ENCODE data around the gene CCL24.
"Not testable (repeated sequence)": the region's sequence is repeated elsewhere in the genome, so short reads cannot be mapped to it uniquely, and the experiment has no call there.

DNA sequence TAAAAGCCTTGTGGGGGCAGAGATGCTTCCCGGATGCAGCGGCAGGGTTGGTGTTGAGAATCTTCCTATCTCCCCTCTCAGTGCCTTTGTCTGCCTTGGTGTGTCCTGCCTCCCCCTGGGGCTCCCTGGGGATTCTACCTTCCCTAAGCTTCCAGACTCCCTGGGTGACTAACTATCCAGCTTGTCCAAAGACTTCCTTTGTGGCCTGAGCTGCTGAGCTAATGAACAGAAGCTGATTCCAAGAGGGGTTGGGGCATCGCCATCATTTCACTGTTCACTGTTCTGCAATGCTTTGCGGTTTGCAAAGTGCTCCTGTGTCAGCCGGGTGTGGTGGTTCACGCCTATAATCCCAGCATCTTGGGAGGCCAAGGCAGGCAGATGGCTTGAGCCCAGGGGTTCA lies 20.1 kb upstream of the CCL24 start:
- TF ChIP-seq TCF4 (CRISPR knock-in tag; IDR thresholded peaks at IDR 0.05; ENCODE audit: borderline replicate concordance); ZFP3 (CRISPR knock-in tag; IDR thresholded peaks at IDR 0.05); ZC3H10 (CRISPR knock-in tag; IDR thresholded peaks at IDR 0.05); RARB (CRISPR knock-in tag; IDR thresholded peaks at IDR 0.05); ZNF70 (CRISPR knock-in tag; IDR thresholded peaks at IDR 0.05): not testable (repeated sequence)
- TF ChIP-seq, protein P1, sequence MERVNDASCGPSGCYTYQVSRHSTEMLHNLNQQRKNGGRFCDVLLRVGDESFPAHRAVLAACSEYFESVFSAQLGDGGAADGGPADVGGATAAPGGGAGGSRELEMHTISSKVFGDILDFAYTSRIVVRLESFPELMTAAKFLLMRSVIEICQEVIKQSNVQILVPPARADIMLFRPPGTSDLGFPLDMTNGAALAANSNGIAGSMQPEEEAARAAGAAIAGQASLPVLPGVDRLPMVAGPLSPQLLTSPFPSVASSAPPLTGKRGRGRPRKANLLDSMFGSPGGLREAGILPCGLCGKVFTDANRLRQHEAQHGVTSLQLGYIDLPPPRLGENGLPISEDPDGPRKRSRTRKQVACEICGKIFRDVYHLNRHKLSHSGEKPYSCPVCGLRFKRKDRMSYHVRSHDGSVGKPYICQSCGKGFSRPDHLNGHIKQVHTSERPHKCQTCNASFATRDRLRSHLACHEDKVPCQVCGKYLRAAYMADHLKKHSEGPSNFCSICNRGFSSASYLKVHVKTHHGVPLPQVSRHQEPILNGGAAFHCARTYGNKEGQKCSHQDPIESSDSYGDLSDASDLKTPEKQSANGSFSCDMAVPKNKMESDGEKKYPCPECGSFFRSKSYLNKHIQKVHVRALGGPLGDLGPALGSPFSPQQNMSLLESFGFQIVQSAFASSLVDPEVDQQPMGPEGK (CRISPR knock-in tag; IDR thresholded peaks at IDR 0.05; ENCODE audit: borderline replicate concordance), result not testable (repeated sequence)
- TF ChIP-seq, protein P2, sequence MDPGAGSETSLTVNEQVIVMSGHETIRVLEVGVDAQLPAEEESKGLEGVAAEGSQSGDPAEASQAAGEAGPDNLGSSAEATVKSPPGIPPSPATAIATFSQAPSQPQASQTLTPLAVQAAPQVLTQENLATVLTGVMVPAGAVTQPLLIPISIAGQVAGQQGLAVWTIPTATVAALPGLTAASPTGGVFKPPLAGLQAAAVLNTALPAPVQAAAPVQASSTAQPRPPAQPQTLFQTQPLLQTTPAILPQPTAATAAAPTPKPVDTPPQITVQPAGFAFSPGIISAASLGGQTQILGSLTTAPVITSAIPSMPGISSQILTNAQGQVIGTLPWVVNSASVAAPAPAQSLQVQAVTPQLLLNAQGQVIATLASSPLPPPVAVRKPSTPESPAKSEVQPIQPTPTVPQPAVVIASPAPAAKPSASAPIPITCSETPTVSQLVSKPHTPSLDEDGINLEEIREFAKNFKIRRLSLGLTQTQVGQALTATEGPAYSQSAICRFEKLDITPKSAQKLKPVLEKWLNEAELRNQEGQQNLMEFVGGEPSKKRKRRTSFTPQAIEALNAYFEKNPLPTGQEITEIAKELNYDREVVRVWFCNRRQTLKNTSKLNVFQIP (CRISPR knock-in tag; IDR thresholded peaks at IDR 0.05; ENCODE audit: borderline replicate concordance, low read depth), result not testable (repeated sequence)
